ENCODE results near the gene PCDH7.
A peak's percentile ranks its signal among the peaks of the same experiment; 100 is the strongest.

Gene PCDH7

GRCh38 chr4:30720021-30720660 lies at the start of gene PCDH7:
TSS of gene PCDH7 (plus strand) at chr4:30720369. CDS start at chr4:30721423, 1,054 bp downstream.
- H3K4me1 ChIP-seq (ENCODE audit: control insufficient read depth in 1 of 2, insufficient read depth in 2 of 2, low read length in 2 of 2), result peaks cover 4 to 31% of the 10 kb centered on the region in 2 donors
- H3K27me3 ChIP-seq (ENCODE audit: low read depth, low read length), result peaks cover 14% of the 10 kb centered on the region
- no peaks in the 10 kb centered on the region for H3K9me3 ChIP-seq (ENCODE audit: control insufficient read depth in 1 of 2, low read length in 2 of 2)
- H3K27ac ChIP-seq (ENCODE audit: low read length), result peak within 1 kb of the TSS; percentile 58
- no peaks in the 10 kb centered on the region for H3K36me3 ChIP-seq (ENCODE audit: control insufficient read depth in 1 of 2, insufficient read depth in 2 of 2, low read length in 2 of 2)
- H3K4me3 ChIP-seq (ENCODE audit: low read depth in 1 of 2, low read length in 2 of 2), result peak within 1 kb of the TSS; percentile 77 to 93

- H3K27ac ChIP-seq (ENCODE audit: low read length), result no peak overlapping the region
These were observed 48.2 kb upstream of the PCDH7 start for GRCh38 chr4:30671926-30672448.

GRCh38 chr4:30696191-30696590 lies 24.0 kb upstream of the PCDH7 start:
- Histone ChIP-seq H3K4me1 (ENCODE audit: control insufficient read depth in 1 of 2, insufficient read depth in 2 of 2, low read length in 2 of 2) (no peaks in the 10 kb centered on the region), H3K4me3 (ENCODE audit: low read depth in 1 of 2, low read length in 2 of 2) (no peak overlapping the region), H3K27ac (ENCODE audit: low read length) (no peak overlapping the region), H3K36me3 (ENCODE audit: control insufficient read depth in 1 of 2, insufficient read depth in 2 of 2, low read length in 2 of 2) (no peaks in the 10 kb centered on the region), H3K9me3 (ENCODE audit: control insufficient read depth in 1 of 2, low read length in 2 of 2) (peaks cover 0 to 2% of the 10 kb centered on the region in 2 donors), H3K27me3 (ENCODE audit: low read depth, low read length) (no peaks in the 10 kb centered on the region)

More at GRCh38 chr4:30671926-30672448, 48.2 kb upstream of the PCDH7 start:
- H3K4me3 ChIP-seq (ENCODE audit: low read depth in 1 of 2, low read length in 2 of 2), result no peak overlapping the region
- H3K9me3 ChIP-seq (ENCODE audit: control insufficient read depth in 1 of 2, low read length in 2 of 2), result no peaks in the 10 kb centered on the region
- H3K36me3 ChIP-seq (ENCODE audit: control insufficient read depth in 1 of 2, insufficient read depth in 2 of 2, low read length in 2 of 2), result no peaks in the 10 kb centered on the region
- H3K27me3 ChIP-seq (ENCODE audit: low read depth, low read length), result no peaks in the 10 kb centered on the region
- H3K4me1 ChIP-seq (ENCODE audit: control insufficient read depth in 1 of 2, insufficient read depth in 2 of 2, low read length in 2 of 2), result no peaks in the 10 kb centered on the region

GRCh38 chr4:30714408-30715031 lies 5.6 kb upstream of the PCDH7 start:
- Histone ChIP-seq H3K4me3 (ENCODE audit: low read depth in 1 of 2, low read length in 2 of 2) (no peak overlapping the region), H3K27ac (ENCODE audit: low read length) (no peak overlapping the region), H3K27me3 (ENCODE audit: low read depth, low read length) (no peaks in the 10 kb centered on the region)

GRCh38 chr4:30716158-30716557 lies 4.0 kb upstream of the PCDH7 start:
- H3K36me3 ChIP-seq (ENCODE audit: control insufficient read depth in 1 of 2, insufficient read depth in 2 of 2, low read length in 2 of 2), result no peaks in the 10 kb centered on the region
- H3K9me3 ChIP-seq (ENCODE audit: control insufficient read depth in 1 of 2, low read length in 2 of 2), result no peaks in the 10 kb centered on the region
- no peak overlapping the region for H3K27ac ChIP-seq (ENCODE audit: low read length)
- peak overlapping the region; percentile 51 to 93 for H3K4me3 ChIP-seq (ENCODE audit: low read depth in 1 of 2, low read length in 2 of 2)
- H3K27me3 ChIP-seq (ENCODE audit: low read depth, low read length), result no peaks in the 10 kb centered on the region
- H3K4me1 ChIP-seq (ENCODE audit: control insufficient read depth in 1 of 2, insufficient read depth in 2 of 2, low read length in 2 of 2), result peaks cover 4 to 25% of the 10 kb centered on the region in 2 donors

More at GRCh38 chr4:30714408-30715031, 5.6 kb upstream of the PCDH7 start:
- peaks cover 4 to 18% of the 10 kb centered on the region in 2 donors for H3K4me1 ChIP-seq (ENCODE audit: control insufficient read depth in 1 of 2, insufficient read depth in 2 of 2, low read length in 2 of 2)
- peaks cover 0 to 4% of the 10 kb centered on the region in 2 donors for H3K9me3 ChIP-seq (ENCODE audit: control insufficient read depth in 1 of 2, low read length in 2 of 2)
- no peaks in the 10 kb centered on the region for H3K36me3 ChIP-seq (ENCODE audit: control insufficient read depth in 1 of 2, insufficient read depth in 2 of 2, low read length in 2 of 2)

GRCh38 chr4:30716681-30717207 lies 3.4 kb upstream of the PCDH7 start:
- peaks cover 4 to 31% of the 10 kb centered on the region in 2 donors for H3K4me1 ChIP-seq (ENCODE audit: control insufficient read depth in 1 of 2, insufficient read depth in 2 of 2, low read length in 2 of 2)
- H3K27me3 ChIP-seq (ENCODE audit: low read depth, low read length), result peaks cover 4% of the 10 kb centered on the region
- no peaks in the 10 kb centered on the region for H3K36me3 ChIP-seq (ENCODE audit: control insufficient read depth in 1 of 2, insufficient read depth in 2 of 2, low read length in 2 of 2)
- no peaks in the 10 kb centered on the region for H3K9me3 ChIP-seq (ENCODE audit: control insufficient read depth in 1 of 2, low read length in 2 of 2)
- H3K4me3 ChIP-seq (ENCODE audit: low read depth in 1 of 2, low read length in 2 of 2), result peak overlapping the region; percentile 77 to 93
- H3K27ac ChIP-seq (ENCODE audit: low read length), result no peak overlapping the region

GRCh38 chr4:30717208-30718020 lies 2.8 kb upstream of the PCDH7 start:
- H3K27ac ChIP-seq (ENCODE audit: low read length), result peak overlapping the region; percentile 58
- H3K27me3 ChIP-seq (ENCODE audit: low read depth, low read length), result peaks cover 6% of the 10 kb centered on the region
- peaks cover 4 to 31% of the 10 kb centered on the region in 2 donors for H3K4me1 ChIP-seq (ENCODE audit: control insufficient read depth in 1 of 2, insufficient read depth in 2 of 2, low read length in 2 of 2)
- no peaks in the 10 kb centered on the region for H3K9me3 ChIP-seq (ENCODE audit: control insufficient read depth in 1 of 2, low read length in 2 of 2)
- peak overlapping the region; percentile 77 to 93 for H3K4me3 ChIP-seq (ENCODE audit: low read depth in 1 of 2, low read length in 2 of 2)
- H3K36me3 ChIP-seq (ENCODE audit: control insufficient read depth in 1 of 2, insufficient read depth in 2 of 2, low read length in 2 of 2), result no peaks in the 10 kb centered on the region

GRCh38 chr4:30718021-30718542 lies 2.1 kb upstream of the PCDH7 start:
- H3K4me1 ChIP-seq (ENCODE audit: control insufficient read depth in 1 of 2, insufficient read depth in 2 of 2, low read length in 2 of 2), result peaks cover 4 to 31% of the 10 kb centered on the region in 2 donors
- H3K27me3 ChIP-seq (ENCODE audit: low read depth, low read length), result peaks cover 13% of the 10 kb centered on the region
- no peaks in the 10 kb centered on the region for H3K36me3 ChIP-seq (ENCODE audit: control insufficient read depth in 1 of 2, insufficient read depth in 2 of 2, low read length in 2 of 2)
- H3K27ac ChIP-seq (ENCODE audit: low read length), result peak overlapping the region; percentile 58
- H3K9me3 ChIP-seq (ENCODE audit: control insufficient read depth in 1 of 2, low read length in 2 of 2), result no peaks in the 10 kb centered on the region
- H3K4me3 ChIP-seq (ENCODE audit: low read depth in 1 of 2, low read length in 2 of 2), result peak overlapping the region; percentile 77 to 93

GRCh38 chr4:30718641-30719453 lies 1.3 kb upstream of the PCDH7 start:
- Histone ChIP-seq H3K4me1 (ENCODE audit: control insufficient read depth in 1 of 2, insufficient read depth in 2 of 2, low read length in 2 of 2) (peaks cover 4 to 31% of the 10 kb centered on the region in 2 donors), H3K27ac (ENCODE audit: low read length) (peak overlapping the region; percentile 58), H3K27me3 (ENCODE audit: low read depth, low read length) (peaks cover 14% of the 10 kb centered on the region), H3K36me3 (ENCODE audit: control insufficient read depth in 1 of 2, insufficient read depth in 2 of 2, low read length in 2 of 2) (no peaks in the 10 kb centered on the region), H3K9me3 (ENCODE audit: control insufficient read depth in 1 of 2, low read length in 2 of 2) (no peaks in the 10 kb centered on the region), H3K4me3 (ENCODE audit: low read depth in 1 of 2, low read length in 2 of 2) (peak overlapping the region; percentile 77 to 93)

- Histone ChIP-seq H3K27ac (ENCODE audit: low read length) (peak overlapping the region; percentile 58), H3K27me3 (ENCODE audit: low read depth, low read length) (peaks cover 14% of the 10 kb centered on the region)
These were observed 632 bp upstream of the PCDH7 start for GRCh38 chr4:30719454-30720020.

More at GRCh38 chr4:30719454-30720020, 632 bp upstream of the PCDH7 start:
- Histone ChIP-seq H3K36me3 (ENCODE audit: control insufficient read depth in 1 of 2, insufficient read depth in 2 of 2, low read length in 2 of 2) (no peaks in the 10 kb centered on the region), H3K4me3 (ENCODE audit: low read depth in 1 of 2, low read length in 2 of 2) (peak overlapping the region; percentile 77 to 93), H3K9me3 (ENCODE audit: control insufficient read depth in 1 of 2, low read length in 2 of 2) (no peaks in the 10 kb centered on the region), H3K4me1 (ENCODE audit: control insufficient read depth in 1 of 2, insufficient read depth in 2 of 2, low read length in 2 of 2) (peaks cover 4 to 31% of the 10 kb centered on the region in 2 donors)
